GM21447 (cell line): ENCODE measurements around the gene SPATA2.
"Not testable (repeated sequence)": the region's sequence is repeated elsewhere in the genome, so short reads cannot be mapped to it uniquely, and the experiment has no call there.

Experiments
- ATAC-seq: cut with Tn5 transposase; IDR thresholded peaks from one replicate; pipeline ENCODE4 v1.9.1; 2021; ENCODE audit not compliant: unreplicated experiment

Gene SPATA2

DNA sequence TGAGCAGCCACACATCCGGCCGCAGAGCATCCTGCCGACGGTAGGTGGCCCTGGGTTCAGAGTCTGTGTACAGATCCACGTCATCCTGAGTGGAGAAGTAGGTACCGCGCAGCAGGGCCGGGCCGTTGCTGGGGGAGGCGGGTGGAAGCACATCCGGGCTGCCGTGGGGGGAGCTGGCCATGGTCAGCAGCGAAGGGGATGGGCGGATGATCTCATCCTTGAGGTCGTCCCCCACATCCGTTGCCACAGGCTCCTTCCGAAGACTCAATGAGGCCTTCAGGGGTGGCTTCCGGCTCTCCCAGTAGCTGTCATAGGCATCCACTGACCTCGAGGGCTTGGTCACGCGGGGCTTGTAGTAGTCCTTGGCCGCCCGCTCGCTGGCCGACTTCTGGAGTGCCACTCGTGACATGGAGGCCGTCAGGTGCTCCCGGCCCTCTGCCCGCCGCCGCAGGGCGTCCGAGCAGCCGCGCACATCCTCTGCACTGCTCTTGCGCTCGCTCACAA is 9.2 kb downstream of the SPATA2 start:
- ATAC-seq, result no peak

GRCh38 chr20:49905415-49906091 is 9.8 kb downstream of the SPATA2 start:
- ATAC-seq, result no peak

DNA sequence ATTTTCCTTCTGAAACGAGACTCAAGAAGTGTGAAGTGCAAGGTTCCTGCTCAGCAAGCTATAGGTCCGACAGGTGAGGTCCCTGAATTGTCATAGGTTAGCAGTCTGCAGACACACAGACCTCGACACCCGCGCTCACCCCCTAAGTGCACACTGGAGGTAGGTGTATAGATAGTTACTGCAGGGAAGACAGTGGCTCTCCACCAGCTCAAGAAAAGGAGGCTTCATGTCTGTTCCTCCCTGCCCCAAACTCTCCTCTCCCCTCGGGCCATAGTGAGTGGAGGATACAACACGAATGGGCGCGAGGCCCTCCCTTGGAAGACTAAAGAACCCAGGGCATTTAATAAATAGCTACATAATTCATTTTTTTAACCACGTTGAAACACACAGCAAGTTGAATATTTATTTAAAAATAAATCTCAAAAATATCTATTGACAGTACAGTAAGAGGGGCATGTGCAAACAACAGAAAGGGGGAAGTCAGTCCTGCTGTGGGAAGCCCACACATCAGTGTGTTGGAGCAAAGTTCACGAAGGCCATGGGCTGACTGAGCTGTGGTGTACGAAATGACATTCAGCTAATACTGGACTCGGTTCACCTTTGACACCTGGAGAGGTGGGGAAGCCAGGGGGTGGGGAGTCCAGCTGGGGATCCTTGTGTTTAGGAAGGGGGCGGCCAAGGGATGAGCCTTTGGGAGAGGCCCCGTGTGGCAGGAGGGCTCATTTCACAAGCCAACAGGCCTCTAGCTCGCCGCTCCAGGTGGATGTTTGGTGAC is 10.7 kb downstream of the SPATA2 start:
- ATAC-seq, result no peak

GRCh38 chr20:49901588-49901987 is 13.7 kb downstream of the SPATA2 start:
- ATAC-seq, result no peak

DNA sequence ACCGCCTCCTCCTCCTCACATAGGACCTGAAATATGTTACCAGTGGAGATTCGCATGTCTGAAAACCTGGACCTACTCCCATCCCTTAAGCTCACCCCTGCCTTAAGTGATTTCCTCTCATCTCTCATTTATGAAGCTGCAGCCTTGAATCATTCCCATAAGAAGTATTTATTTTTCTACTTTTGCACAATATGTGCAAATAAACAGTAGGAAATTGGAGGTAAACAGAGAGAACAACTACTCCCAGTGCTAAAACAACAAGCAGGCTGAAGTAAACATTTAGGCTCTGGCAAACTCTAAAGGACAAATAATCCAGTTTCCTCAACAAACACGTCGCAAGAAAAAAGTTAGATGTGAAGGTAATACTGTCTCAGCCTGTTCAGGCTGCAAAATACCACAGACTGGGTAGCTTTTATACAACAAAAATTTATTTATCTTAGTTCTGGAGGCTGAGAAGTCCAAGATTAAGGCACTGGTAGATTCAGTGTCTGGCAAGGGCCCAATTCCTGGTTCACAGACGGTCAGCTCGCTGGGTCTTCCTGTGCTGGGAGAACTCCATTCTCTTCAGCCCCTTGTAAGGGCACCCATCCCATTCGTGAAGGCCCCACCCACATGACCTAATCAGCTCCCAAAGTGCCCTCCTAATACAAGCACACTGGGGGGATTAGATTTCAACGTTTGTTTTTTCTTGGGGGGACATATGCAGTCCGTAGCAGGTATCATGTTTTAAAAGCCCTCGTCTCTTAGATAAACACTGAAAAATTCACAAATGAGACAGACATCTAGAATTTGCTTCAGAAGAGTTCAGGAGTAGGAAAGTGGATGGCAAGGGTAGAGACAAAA is 15.6 kb downstream of the SPATA2 start:
- ATAC-seq, result no peak

DNA sequence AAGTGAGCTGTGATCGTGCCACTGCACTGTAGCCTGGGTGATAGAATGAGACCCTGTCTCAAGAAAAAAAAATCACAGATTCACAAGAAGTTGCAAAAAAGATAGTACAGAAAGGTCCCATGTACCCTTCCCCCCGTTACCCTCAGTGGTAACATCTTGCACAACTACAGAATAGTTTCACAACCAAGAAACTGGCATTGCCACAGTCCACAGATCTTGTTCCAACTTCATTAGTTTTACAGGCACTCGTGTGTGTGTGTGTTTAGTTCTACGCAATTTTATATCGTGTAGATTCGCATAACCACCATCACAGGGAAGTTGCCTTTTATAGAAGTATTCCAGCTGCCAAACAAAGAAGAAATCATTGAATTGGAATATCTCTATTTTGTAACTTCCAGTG is 19.1 kb downstream of the SPATA2 start:
- no peak for ATAC-seq

DNA sequence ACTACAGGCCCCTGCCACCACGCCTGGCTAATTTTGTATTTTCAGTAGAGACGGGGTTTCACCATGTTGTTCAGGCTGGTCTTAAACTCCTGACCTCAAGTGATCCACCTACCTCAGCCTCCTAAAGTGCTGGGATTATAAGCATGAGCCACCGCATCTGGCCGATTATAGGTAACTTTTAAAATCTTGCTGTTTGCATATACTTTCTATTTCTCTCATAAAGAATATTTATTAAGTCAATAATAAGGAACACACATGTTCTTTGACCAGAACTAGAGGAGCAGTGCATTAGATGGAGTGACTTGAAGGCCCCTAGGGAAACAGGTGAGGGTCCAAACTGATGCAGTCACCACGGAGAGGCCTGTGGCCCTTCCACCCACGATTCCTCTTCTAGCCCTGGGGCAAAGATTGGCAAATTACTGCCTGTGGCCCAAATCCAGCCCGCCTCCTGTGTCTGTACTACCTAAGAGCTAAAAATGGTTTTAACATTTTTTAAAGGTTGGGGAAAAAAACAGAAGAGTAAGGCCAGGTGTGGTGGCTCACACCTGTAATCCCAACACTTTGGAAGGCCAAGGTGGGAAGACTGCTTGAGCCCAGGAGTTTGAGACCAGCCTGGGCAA is 19.7 kb downstream of the SPATA2 start:
- not testable (repeated sequence) for ATAC-seq

- ATAC-seq, result no peak
Observed at GRCh38 chr20:49894073-49894470, 21.3 kb downstream of the SPATA2 start.

DNA sequence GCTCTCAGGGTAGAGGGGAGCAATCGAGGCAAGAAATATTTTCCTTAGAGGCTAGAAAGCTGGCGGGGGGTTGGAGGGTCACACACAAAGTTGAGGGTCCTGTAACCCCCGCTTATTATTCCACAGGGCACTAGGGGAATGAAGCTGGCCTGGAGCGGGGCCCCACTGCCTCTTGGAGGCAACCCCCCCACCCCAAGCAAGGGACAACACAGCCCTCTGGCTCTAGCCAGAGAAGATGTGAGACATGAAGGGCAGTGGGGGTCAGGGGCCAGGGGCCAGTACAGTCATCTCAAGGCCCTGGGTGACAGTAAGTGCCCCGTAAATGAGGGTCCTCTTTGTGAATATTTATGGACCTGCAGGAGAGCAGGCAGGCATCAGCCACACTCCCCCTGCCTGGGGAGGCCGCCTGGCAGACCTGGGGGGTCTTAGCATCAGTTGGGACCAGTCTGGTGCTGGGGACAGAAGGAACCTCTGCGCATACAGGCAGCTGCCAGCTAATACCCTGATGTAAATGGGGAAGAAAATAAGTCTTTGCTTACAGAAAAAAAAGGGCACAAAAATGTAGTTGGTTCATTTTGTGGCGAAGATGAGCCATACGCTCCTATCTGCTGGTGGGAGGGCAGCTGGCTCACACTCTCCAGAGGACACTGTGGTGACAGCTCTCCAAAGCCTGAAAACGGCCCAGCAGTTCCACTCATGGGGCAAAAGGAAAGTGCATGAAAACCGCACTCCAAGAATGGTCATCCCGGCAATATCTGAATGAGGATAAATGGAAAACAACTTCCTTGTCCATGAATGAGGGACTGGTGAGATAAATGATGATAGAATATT is 21.9 kb downstream of the SPATA2 start:
- ATAC-seq, result no peak

DNA sequence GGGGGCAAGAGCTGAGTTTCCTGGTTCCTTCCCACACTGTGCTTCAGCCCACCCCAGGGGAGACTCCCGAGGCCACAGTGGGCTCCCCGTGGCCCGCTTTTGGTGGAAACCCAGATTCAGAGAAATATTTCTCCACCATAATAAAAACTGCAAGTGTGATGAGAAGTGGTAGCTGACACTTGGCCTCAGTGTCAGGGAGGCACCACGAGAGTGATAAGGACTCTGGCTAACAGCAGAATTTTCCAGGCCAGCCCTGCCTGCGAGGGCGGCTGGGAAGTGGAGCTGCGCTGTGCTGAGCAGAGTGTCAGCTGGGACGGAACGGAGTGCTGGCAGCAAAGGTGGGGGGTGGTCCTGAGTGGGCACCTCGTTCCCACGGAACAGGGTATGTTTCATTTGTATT is 22.5 kb downstream of the SPATA2 start:
- no peak for ATAC-seq

- no peak for ATAC-seq
Observed at GRCh38 chr20:49892260-49892659, 23.1 kb downstream of the SPATA2 start.

DNA sequence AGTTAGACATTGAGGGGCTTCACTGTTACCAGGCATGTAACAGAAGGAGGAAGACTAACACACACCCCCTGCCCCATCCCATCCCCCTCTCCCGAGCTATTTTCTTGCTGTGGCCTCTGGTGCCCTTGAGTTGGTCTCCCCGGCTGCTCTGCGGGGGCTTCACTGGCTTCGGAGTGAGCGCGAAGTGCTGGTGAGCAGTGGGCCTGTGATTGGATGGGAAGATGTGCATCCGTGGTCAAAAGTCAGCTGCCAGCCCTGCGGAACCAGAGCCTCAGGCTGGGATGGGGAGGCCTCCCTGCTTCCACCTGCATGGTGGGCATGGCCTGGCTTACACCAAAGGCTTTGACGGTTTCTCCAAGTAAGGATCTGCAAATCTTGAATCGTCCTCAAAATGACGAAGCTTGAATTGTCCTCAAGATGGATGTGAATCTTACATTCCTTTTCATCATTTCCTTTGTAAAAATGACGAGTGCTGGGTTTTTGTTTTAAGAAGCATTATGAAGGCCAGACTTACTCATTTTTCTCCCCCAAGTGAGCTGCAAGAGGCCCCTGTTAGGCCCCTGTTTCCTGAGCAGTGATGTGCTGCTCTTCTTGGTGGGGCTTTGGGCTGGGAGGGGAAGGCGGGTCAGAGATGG is 23.7 kb downstream of the SPATA2 start:
- no peak for ATAC-seq

DNA sequence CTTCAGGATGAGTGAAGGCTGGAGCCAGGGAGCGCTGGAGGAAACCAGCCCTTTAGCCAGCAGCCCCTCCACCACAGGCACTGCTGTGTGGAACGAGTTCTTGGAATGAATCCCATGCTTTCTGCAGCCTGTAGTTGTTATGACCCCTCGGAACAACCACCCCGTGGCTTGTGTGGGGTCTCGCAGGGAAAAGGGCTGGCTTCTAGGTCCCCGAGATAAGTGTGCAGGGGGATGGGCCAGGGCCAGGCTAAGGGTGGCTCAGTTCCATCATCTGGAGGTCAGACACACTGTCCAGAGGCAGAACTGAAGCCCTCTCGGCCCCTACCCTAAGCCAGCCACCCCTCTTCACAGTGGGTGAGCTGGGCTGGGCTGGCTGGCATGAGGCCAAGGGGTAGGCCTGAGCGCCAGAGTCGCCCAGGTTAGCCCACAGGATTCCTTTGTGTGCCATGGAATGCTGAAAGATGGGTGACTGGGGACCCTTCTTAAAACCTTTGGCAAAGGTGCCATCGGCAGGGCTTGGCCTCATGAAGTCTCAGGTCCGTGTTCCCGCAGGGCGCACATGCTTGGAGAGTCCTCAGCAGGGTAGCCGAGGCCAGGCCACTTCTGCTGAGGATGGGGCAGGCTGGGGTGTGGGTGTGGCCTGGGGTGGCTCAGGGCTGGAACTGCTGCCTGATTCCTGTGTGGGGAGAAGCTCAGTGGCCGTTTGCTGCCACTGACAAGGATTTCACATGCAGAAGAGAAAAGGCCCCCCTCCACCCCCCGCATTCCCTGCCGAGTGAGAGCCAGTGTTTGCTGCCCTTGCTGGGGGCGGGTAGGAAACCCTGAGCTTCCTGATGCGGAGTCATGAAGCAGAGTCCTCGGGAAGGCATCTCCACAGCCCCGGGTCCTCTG is 24.6 kb downstream of the SPATA2 start:
- ATAC-seq, result no peak

GRCh38 chr20:49889935-49890333 is 25.4 kb downstream of the SPATA2 start:
- no peak for ATAC-seq

DNA sequence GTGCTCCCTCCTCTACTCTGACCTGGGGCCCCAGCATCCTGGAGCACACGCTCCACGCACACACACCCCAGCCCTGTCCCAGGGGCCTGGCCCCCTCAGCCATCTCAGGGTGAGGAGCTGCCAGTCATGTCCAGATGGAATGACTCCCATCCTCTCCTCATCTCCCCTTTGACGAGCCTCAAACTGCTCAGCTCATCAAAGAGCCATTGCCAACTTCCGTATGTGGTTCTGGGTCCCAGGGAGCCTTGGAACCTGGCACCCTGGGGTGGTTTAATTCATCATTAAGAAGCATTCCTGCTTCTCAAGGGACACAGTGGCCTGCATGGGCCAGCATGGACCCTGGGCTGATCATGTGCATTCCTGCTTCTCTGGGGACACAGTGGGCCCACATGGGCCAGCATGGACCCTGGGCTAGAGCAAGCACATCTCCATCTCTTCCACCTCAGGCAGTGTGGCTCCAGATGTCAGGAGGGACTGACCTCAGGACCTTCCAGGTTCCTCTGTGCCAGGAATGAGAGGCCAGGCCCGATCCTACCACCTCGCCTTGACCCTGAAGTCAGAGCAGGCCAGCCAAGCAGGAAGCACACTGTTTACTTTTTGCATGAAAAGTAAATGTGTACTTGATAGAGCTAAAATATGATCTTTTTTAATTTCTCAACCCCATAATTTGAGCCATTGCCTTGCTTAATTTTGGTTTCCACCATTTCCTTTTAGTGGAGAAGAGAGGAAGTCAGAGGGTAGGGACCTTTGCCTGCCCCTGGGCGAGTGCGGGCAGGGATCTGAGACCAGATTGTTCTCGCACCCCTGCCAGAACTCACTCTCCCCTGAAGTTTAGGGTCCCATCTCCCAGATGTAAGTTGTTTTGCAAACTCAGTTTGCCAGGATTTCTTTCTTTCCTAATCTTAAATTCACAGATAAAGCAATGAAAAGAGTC is 26.1 kb downstream of the SPATA2 start:
- no peak for ATAC-seq

DNA sequence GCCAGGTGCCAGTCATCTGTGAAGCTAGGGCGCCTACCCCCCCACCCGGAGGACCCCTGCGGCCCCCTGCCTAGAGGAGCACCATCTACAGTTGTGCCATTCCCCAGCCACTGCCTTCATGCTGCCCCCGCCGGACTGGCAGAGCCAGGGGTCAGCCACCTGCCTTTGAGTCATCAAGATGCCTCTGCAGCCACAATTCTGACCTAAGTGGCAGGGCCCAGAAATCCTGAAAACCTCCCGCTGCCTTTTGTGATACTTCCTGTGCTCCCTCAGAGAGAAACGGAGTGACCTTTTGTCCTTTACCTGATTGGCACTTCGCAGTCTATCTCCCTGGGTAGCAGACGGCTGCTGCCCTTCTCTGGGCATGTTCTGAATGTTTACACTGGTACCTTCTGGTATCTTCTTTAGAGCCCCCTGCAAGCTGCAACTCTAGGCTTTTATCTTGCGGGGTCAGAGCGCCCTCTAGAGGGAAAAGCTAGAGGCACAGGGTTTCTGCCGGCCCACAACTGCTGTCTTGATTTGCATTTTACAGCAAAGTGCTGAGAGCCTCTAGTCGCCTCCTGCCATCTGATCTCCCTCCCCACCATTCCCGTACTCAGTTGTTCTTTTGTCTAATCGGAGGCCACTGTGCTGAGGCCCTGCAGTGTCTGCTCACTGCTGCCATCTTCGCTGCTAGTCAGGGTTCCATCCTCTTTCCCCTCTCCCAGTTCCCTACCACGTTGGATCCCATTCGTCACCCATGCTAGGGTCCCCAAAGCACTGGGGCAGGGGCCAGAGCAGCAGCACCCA is 26.9 kb downstream of the SPATA2 start:
- ATAC-seq, result no peak
